SK-N-SH treated with all-trans-retinoic acid at 6 μM for 48 hours (cell line): Measurements from ENCODE around the gene KIAA1958.

Source experiments
- CSDC2 ChIP-seq: fragments of 250-450 bp; sonication (Bioruptor Pico); IDR thresholded peaks from 2 replicates; pipeline ENCODE4 v1.5.0; 2020; ENCODE audit warnings: mild to moderate bottlenecking, moderate library complexity
- CSRNP3 ChIP-seq: fragments of 250-450 bp; sonication (Bioruptor Pico); IDR thresholded peaks from 2 replicates; pipeline ENCODE4 v1.5.1; 2021; ENCODE audit warnings: mild to moderate bottlenecking, moderate library complexity
- GLIS3 ChIP-seq: fragments of 250-450 bp; sonication (Bioruptor Pico); IDR thresholded peaks from 2 replicates; pipeline ENCODE4 v1.5.0; 2020; ENCODE audit warnings: mild to moderate bottlenecking, moderate library complexity
- OSR1 ChIP-seq: fragments of 250-450 bp; sonication (Bioruptor Pico); IDR thresholded peaks from 2 replicates; pipeline ENCODE4 v1.8.0; 2022; ENCODE audit warnings: moderate library complexity, mild to moderate bottlenecking, inconsistent platforms
- PATZ1 ChIP-seq: fragments of 250-450 bp; sonication (Bioruptor Pico); IDR thresholded peaks from 2 replicates; pipeline ENCODE4 v1.8.0; 2020; ENCODE audit warnings: mild to moderate bottlenecking, moderate library complexity, borderline replicate concordance
- RARB ChIP-seq: fragments of 250-450 bp; sonication (Bioruptor Pico); IDR thresholded peaks from 2 replicates; pipeline ENCODE4 v1.8.0; 2021; ENCODE audit warnings: mild to moderate bottlenecking, moderate library complexity
- SNAI2 ChIP-seq: fragments of 250-450 bp; sonication (Bioruptor Pico); IDR thresholded peaks from 2 replicates; pipeline ENCODE4 v1.5.0; 2020; ENCODE audit warnings: mild to moderate bottlenecking, moderate library complexity
- TCF4 ChIP-seq: fragments of 250-450 bp; sonication (Bioruptor Pico); IDR thresholded peaks from 2 replicates; pipeline ENCODE4 v1.8.0; 2021; ENCODE audit warnings: mild to moderate bottlenecking, moderate library complexity, borderline replicate concordance
- TOX ChIP-seq: fragments of 250-450 bp; sonication (Bioruptor Pico); IDR thresholded peaks from 2 replicates; pipeline ENCODE4 v1.8.0; 2021; ENCODE audit warnings: mild to moderate bottlenecking, moderate library complexity, borderline replicate concordance
- ZNF8 ChIP-seq: fragments of 450-650 bp; formaldehyde crosslinking; IDR thresholded peaks from 2 replicates; pipeline ENCODE4 v1.5.0; 2020; ENCODE audit warnings: mild to moderate bottlenecking, moderate library complexity

GRCh38 chr9:112443200-112443599, 43.4 kb upstream of the KIAA1958 start:
- TF ChIP-seq CSRNP3 (CRISPR knock-in tag) (no peak), RARB (CRISPR knock-in tag) (no peak), OSR1 (CRISPR knock-in tag) (no peak), GLIS3 (CRISPR knock-in tag) (no peak), TCF4 (CRISPR knock-in tag) (no peak), PATZ1 (CRISPR knock-in tag) (no peak), CSDC2 (CRISPR knock-in tag) (no peak), ZNF8 (no peak), SNAI2 (CRISPR knock-in tag) (no peak), TOX (CRISPR knock-in tag) (no peak)
